Non-pigmented ciliary epithelial cell (primary cell): ENCODE measurements around the gene RAB40AL.
"Not testable (repeated sequence)": the region's sequence is repeated elsewhere in the genome, so short reads cannot be mapped to it uniquely, and the experiment has no call there.

Experiments used
- DNase-seq: peaks from one replicate; pipeline ENCODE4 v3.0.0-alpha.2; 2010; ENCODE audit warnings: low read depth

RAB40AL gene

GRCh38 chrX:102936972-102937371 lies at the start of gene RAB40AL:
TSS of gene RAB40AL (plus strand) at chrX:102937272. CDS start at chrX:102937319, 47 bp downstream.
- DNase-seq: not testable (repeated sequence)

- DNase-seq: no peak
Measured at GRCh38 chrX:102887687-102888086, 49.4 kb upstream of the RAB40AL start.

- no peak for DNase-seq
Measured at GRCh38 chrX:102892103-102892502, 45.0 kb upstream of the RAB40AL start.

GRCh38 chrX:102899940-102900916 lies 36.8 kb upstream of the RAB40AL start:
- DNase-seq: peak; percentile 24

GRCh38 chrX:102902355-102902754 lies 34.7 kb upstream of the RAB40AL start:
- no peak for DNase-seq

GRCh38 chrX:102930990-102931756 lies 5.9 kb upstream of the RAB40AL start:
- no peak for DNase-seq

GRCh38 chrX:102934624-102935023 lies 2.4 kb upstream of the RAB40AL start:
- DNase-seq: no peak

- no peak for DNase-seq
Measured at GRCh38 chrX:102950908-102951866, 14.1 kb downstream of the RAB40AL start.

GRCh38 chrX:102957751-102958150 lies 20.7 kb downstream of the RAB40AL start:
- DNase-seq: no peak

GRCh38 chrX:102958794-102959193 lies 21.7 kb downstream of the RAB40AL start:
- DNase-seq: no peak

GRCh38 chrX:102959471-102959870 lies 22.4 kb downstream of the RAB40AL start:
- DNase-seq: no peak

- DNase-seq: no peak
Measured at GRCh38 chrX:102963955-102964354, 26.9 kb downstream of the RAB40AL start.

- DNase-seq: no peak
Measured at GRCh38 chrX:102964940-102965339, 27.9 kb downstream of the RAB40AL start.

GRCh38 chrX:102966701-102967100 lies 29.6 kb downstream of the RAB40AL start:
- no peak for DNase-seq

- DNase-seq: no peak
Measured at GRCh38 chrX:102968216-102968615, 31.1 kb downstream of the RAB40AL start.

- not testable (repeated sequence) for DNase-seq
Measured at GRCh38 chrX:102971536-102971935, 34.5 kb downstream of the RAB40AL start.

GRCh38 chrX:102975016-102975415 lies 37.9 kb downstream of the RAB40AL start:
- no peak for DNase-seq

GRCh38 chrX:102976286-102976685 lies 39.2 kb downstream of the RAB40AL start:
- DNase-seq: no peak

GRCh38 chrX:102976793-102977495 lies 39.9 kb downstream of the RAB40AL start:
- DNase-seq: no peak

GRCh38 chrX:102978594-102978993 lies 41.5 kb downstream of the RAB40AL start:
- no peak for DNase-seq

- no peak for DNase-seq
Measured at GRCh38 chrX:102979536-102979935, 42.5 kb downstream of the RAB40AL start.
